ENCODE results near the gene STEAP3. TPM values are rescaled to one million over a fixed set of nuclear protein-coding genes. Genes with fewer than 3 reads are reported as not detected.

The STEAP3 gene
- total RNA-seq, 1 experiment from 2014 or later = 27.3 TPM

GRCh38 chr2:119228136-119228535 lies 4.5 kb downstream of the STEAP3 start:
- Histone ChIP-seq H3K27me3 (ENCODE audit: low read length) (no peaks in the 10 kb centered on the region), H3K4me1 (ENCODE audit: insufficient read depth, low read length) (peaks cover 37% of the 10 kb centered on the region), H3K9me2 (replicated peaks; ENCODE audit: low read length) (no peaks in the 10 kb centered on the region), H3K4me2 (ENCODE audit: low read length) (no peak overlapping the region), H3K36me3 (ENCODE audit: low read depth, low read length) (no peaks in the 10 kb centered on the region), H4K20me1 (ENCODE audit: low read length) (no peaks in the 10 kb centered on the region), H3K9ac (ENCODE audit: low read length) (no peak overlapping the region), H3K79me2 (ENCODE audit: low read length) (peaks cover 18% of the 10 kb centered on the region), H3F3A (ENCODE audit: low read length, unreplicated experiment) (no peaks in the 10 kb centered on the region), H3K4me3 (ENCODE audit: low read length) (no peak overlapping the region), H3K9me3 (ENCODE audit: low read length) (no peaks in the 10 kb centered on the region), H2AFZ (ENCODE audit: low read length) (no peak overlapping the region), H3K27ac (ENCODE audit: low read length) (no peak overlapping the region)
- no peak for DNase-seq
- BruUV-seq (replicated peaks) = no TSS peak
- no peak for ATAC-seq
- intact Hi-C loops (cut with micrococcal nuclease) = no loop called here
- CTCF ChIA-PET = no interaction called here
- TF ChIP-seq EZH2phosphoT487 (IDR thresholded peaks at IDR 0.05; ENCODE audit: borderline replicate concordance, low read length) (no peak), EZH2 (IDR thresholded peaks at IDR 0.05; ENCODE audit: low read length, unreplicated experiment) (no peak), CTCF (conservative IDR thresholded peaks at IDR 0.05; ENCODE audit: low read depth, low read length) (no peak)
- POLR2A ChIA-PET (ENCODE audit: unreplicated experiment) = no interaction called here

GRCh38 chr2:119228964-119229363 lies 5.3 kb downstream of the STEAP3 start:
- Histone ChIP-seq H3K27me3 (ENCODE audit: low read length) (no peaks in the 10 kb centered on the region), H3K9me3 (ENCODE audit: low read length) (no peaks in the 10 kb centered on the region), H4K20me1 (ENCODE audit: low read length) (no peaks in the 10 kb centered on the region), H3K36me3 (ENCODE audit: low read depth, low read length) (no peaks in the 10 kb centered on the region), H3K4me1 (ENCODE audit: insufficient read depth, low read length) (peaks cover 43% of the 10 kb centered on the region), H3K27ac (ENCODE audit: low read length) (no peak overlapping the region), H3F3A (ENCODE audit: low read length, unreplicated experiment) (no peaks in the 10 kb centered on the region), H3K79me2 (ENCODE audit: low read length) (peaks cover 17% of the 10 kb centered on the region), H2AFZ (ENCODE audit: low read length) (no peak overlapping the region), H3K4me3 (ENCODE audit: low read length) (no peak overlapping the region), H3K9me2 (replicated peaks; ENCODE audit: low read length) (no peaks in the 10 kb centered on the region), H3K4me2 (ENCODE audit: low read length) (no peak overlapping the region), H3K9ac (ENCODE audit: low read length) (no peak overlapping the region)
- ATAC-seq = no peak
- intact Hi-C loops (cut with micrococcal nuclease) = no loop called here
- CTCF ChIA-PET = no interaction called here
- no TSS peak for BruUV-seq (replicated peaks)
- POLR2A ChIA-PET (ENCODE audit: unreplicated experiment) = no interaction called here
- no peak for DNase-seq
- no peak for TF ChIP-seq EZH2 (IDR thresholded peaks at IDR 0.05; ENCODE audit: low read length, unreplicated experiment)

GRCh38 chr2:119229716-119230115 lies 6.1 kb downstream of the STEAP3 start:
- ATAC-seq = no peak
- Histone ChIP-seq H4K20me1 (ENCODE audit: low read length) (no peaks in the 10 kb centered on the region), H3K79me2 (ENCODE audit: low read length) (peaks cover 9% of the 10 kb centered on the region), H3K27ac (ENCODE audit: low read length) (no peak overlapping the region), H3K4me1 (ENCODE audit: insufficient read depth, low read length) (peaks cover 39% of the 10 kb centered on the region), H2AFZ (ENCODE audit: low read length) (no peak overlapping the region), H3K4me2 (ENCODE audit: low read length) (no peak overlapping the region), H3F3A (ENCODE audit: low read length, unreplicated experiment) (no peaks in the 10 kb centered on the region), H3K9me3 (ENCODE audit: low read length) (no peaks in the 10 kb centered on the region), H3K9me2 (replicated peaks; ENCODE audit: low read length) (no peaks in the 10 kb centered on the region), H3K27me3 (ENCODE audit: low read length) (no peaks in the 10 kb centered on the region), H3K36me3 (ENCODE audit: low read depth, low read length) (no peaks in the 10 kb centered on the region), H3K9ac (ENCODE audit: low read length) (no peak overlapping the region), H3K4me3 (ENCODE audit: low read length) (no peak overlapping the region)
- BruUV-seq (replicated peaks) = no TSS peak
- TF ChIP-seq EZH2phosphoT487 (IDR thresholded peaks at IDR 0.05; ENCODE audit: borderline replicate concordance, low read length) (no peak), CTCF (conservative IDR thresholded peaks at IDR 0.05; ENCODE audit: low read depth, low read length) (no peak), EZH2 (IDR thresholded peaks at IDR 0.05; ENCODE audit: low read length, unreplicated experiment) (no peak)
- DNase-seq = no peak
- ChIA-PET CTCF (no interaction called here), POLR2A (ENCODE audit: unreplicated experiment) (no interaction called here)
- intact Hi-C loops (cut with micrococcal nuclease) = no loop called here

All from PC-3 (cell line).